ENCODE data around the gene CEBPE. TPM values are rescaled to one million over a fixed set of nuclear protein-coding genes. Genes with fewer than 3 reads are reported as not detected.

CEBPE gene
- polyA plus RNA-seq, 1 of the 3 experiments (the other 2 are of a cell fraction): not detected

DNA sequence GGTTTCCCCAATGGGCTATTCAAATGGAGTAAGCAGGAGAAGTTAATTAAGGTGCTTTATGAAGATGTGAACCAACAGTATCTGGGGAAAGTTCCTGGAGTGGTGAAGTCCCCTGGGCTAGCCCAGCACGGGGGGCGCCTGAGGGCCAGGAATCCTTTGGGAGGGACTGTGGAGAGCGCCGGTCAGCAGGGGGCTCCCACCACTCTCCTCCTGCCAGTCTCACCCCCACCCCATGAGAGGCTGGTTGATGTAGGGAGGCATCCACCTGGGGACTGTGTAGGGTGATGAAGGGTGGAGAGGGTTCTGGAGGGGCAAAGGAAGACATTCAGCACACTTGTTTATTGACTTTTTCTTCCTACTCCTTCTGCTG lies 4.4 kb downstream of the CEBPE start:
- Histone ChIP-seq H3K9ac (peak overlapping the region; percentile 28; the same call in 1 of the 2 replicates), H3K4me2 (peak overlapping the region; percentile 74)

DNA sequence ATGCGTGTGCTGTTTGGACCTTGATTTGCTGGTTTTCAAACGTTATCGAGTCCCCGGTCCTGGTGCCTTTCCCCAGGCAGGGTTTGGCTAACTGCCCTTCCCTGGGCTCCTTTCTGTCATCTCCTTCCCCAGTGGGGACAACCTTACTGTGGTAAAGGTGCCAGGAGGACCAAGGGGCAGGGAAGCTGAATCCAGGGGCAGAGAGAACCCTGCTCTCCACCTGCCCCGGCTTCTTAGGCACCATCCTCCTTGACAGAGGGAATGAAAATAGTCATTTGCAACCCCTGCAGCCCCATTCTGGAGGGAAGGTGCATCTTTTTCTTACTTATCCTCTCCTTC lies 5.0 kb downstream of the CEBPE start:
- Histone ChIP-seq H3K9ac (no peak overlapping the region), H3K9me3 (no peaks in the 10 kb centered on the region), H3K9me2 (no peaks in the 10 kb centered on the region), H3K4me1 (ENCODE audit: control insufficient read depth in 1 of 2, insufficient read depth in 2 of 2, low read depth in 1 of 2, low read length in 1 of 2) (peaks cover 0 to 14% of the 10 kb centered on the region in 2 experiments; a peak in 3 of 4 replicates), H3F3A (replicated peaks; ENCODE audit: insufficient read depth) (peaks cover 3% of the 10 kb centered on the region), H3K4me3 (ENCODE audit: low read depth in 2 of 2, low read length in 1 of 2) (no peak overlapping the region), H3K36me3 (replicated peaks in 1 of 2; ENCODE audit: control insufficient read depth in 1 of 2, insufficient read depth in 2 of 2, low read length in 1 of 2) (no peaks in the 10 kb centered on the region), H4K20me1 (ENCODE audit: insufficient read depth) (no peaks in the 10 kb centered on the region), H3K4me2 (peak overlapping the region; percentile 74; the same call in 1 of the 2 replicates), H3K27ac (ENCODE audit: low read depth in 2 of 2, low read length in 1 of 2) (peak overlapping the region in 1 of 2 experiments; percentile 80; a peak in 2 of 4 replicates), H2AFZ (ENCODE audit: low read depth) (no peak overlapping the region), H3K27me3 (ENCODE audit: insufficient read depth) (peaks cover 11% of the 10 kb centered on the region; the same call in 1 of the 2 replicates), H3K79me2 (ENCODE audit: insufficient read depth) (no peaks in the 10 kb centered on the region)
- DNase-seq: no peak
- CTCF ChIA-PET: interaction anchor here (1.0 to 19.7 kb wide), 2 partner anchors 10 to 69 kb away, joined by 4 to 495 read pairs; partner anchors contain the start of gene SLC7A8
- 63% methylated on average over 5 of the region's 5 CpGs for WGBS (ENCODE audit: low lambda C conversion rate)
- TF ChIP-seq EP300 (IDR thresholded peaks at IDR 0.05; ENCODE audit: borderline replicate concordance in 1 of 2, low read depth in 1 of 2, low read length in 1 of 2) (no peak), SIN3A (IDR thresholded peaks at IDR 0.05; ENCODE audit: borderline replicate concordance, low read depth, low read length) (no peak)
- TF ChIP-seq, protein P1, sequence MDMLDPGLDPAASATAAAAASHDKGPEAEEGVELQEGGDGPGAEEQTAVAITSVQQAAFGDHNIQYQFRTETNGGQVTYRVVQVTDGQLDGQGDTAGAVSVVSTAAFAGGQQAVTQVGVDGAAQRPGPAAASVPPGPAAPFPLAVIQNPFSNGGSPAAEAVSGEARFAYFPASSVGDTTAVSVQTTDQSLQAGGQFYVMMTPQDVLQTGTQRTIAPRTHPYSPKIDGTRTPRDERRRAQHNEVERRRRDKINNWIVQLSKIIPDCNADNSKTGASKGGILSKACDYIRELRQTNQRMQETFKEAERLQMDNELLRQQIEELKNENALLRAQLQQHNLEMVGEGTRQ (IDR thresholded peaks at IDR 0.05; ENCODE audit: borderline replicate concordance, low read depth, low read length): no peak
- POLR2A ChIA-PET: interaction anchor here (1.7 kb wide), 1 partner anchor 19 kb away, joined by 6 read pairs; the partner anchor contains the start of genes ACIN1 and C14orf119

More for the DNA sequence above, 4.4 kb downstream of the CEBPE start:
- Histone ChIP-seq H3K9me2 (no peaks in the 10 kb centered on the region), H3K27ac (ENCODE audit: low read depth in 2 of 2, low read length in 1 of 2) (peak overlapping the region in 1 of 2 experiments; percentile 80; a peak in 2 of 4 replicates), H4K20me1 (ENCODE audit: insufficient read depth) (no peaks in the 10 kb centered on the region), H3K4me1 (ENCODE audit: control insufficient read depth in 1 of 2, insufficient read depth in 2 of 2, low read depth in 1 of 2, low read length in 1 of 2) (peaks cover 0 to 14% of the 10 kb centered on the region in 2 experiments; a peak in 3 of 4 replicates), H3K4me3 (ENCODE audit: low read depth in 2 of 2, low read length in 1 of 2) (no peak overlapping the region), H3F3A (replicated peaks; ENCODE audit: insufficient read depth) (peaks cover 3% of the 10 kb centered on the region), H2AFZ (ENCODE audit: low read depth) (peak overlapping the region; percentile 7; the same call in 1 of the 2 replicates), H3K79me2 (ENCODE audit: insufficient read depth) (no peaks in the 10 kb centered on the region), H3K27me3 (ENCODE audit: insufficient read depth) (peaks cover 11% of the 10 kb centered on the region; the same call in 1 of the 2 replicates), H3K36me3 (replicated peaks in 1 of 2; ENCODE audit: control insufficient read depth in 1 of 2, insufficient read depth in 2 of 2, low read length in 1 of 2) (no peaks in the 10 kb centered on the region), H3K9me3 (no peaks in the 10 kb centered on the region)
- DNase-seq: no peak
- TF ChIP-seq RCOR1 (IDR thresholded peaks at IDR 0.05; ENCODE audit: low read length) (no peak), EZH2phosphoT487 (IDR thresholded peaks at IDR 0.05; ENCODE audit: borderline replicate concordance, low read depth) (no peak)
- TF ChIP-seq, protein P2, sequence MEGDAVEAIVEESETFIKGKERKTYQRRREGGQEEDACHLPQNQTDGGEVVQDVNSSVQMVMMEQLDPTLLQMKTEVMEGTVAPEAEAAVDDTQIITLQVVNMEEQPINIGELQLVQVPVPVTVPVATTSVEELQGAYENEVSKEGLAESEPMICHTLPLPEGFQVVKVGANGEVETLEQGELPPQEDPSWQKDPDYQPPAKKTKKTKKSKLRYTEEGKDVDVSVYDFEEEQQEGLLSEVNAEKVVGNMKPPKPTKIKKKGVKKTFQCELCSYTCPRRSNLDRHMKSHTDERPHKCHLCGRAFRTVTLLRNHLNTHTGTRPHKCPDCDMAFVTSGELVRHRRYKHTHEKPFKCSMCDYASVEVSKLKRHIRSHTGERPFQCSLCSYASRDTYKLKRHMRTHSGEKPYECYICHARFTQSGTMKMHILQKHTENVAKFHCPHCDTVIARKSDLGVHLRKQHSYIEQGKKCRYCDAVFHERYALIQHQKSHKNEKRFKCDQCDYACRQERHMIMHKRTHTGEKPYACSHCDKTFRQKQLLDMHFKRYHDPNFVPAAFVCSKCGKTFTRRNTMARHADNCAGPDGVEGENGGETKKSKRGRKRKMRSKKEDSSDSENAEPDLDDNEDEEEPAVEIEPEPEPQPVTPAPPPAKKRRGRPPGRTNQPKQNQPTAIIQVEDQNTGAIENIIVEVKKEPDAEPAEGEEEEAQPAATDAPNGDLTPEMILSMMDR (IDR thresholded peaks at IDR 0.05): peak; percentile 28
- CTCF ChIA-PET: interaction anchor here (1.0 to 19.7 kb wide), 2 partner anchors 9 to 69 kb away, joined by 4 to 495 read pairs; partner anchors contain the start of gene SLC7A8
- WGBS (ENCODE audit: low lambda C conversion rate): 17% methylated on average over 4 of the region's 4 CpGs
- POLR2A ChIA-PET: no interaction called here

Measured in SK-N-SH (cell line).